ENCODE results near the gene SIN3A.
"Not testable (repeated sequence)": the region's sequence is repeated elsewhere in the genome, so short reads cannot be mapped to it uniquely, and the experiment has no call there.

The SIN3A gene

DNA sequence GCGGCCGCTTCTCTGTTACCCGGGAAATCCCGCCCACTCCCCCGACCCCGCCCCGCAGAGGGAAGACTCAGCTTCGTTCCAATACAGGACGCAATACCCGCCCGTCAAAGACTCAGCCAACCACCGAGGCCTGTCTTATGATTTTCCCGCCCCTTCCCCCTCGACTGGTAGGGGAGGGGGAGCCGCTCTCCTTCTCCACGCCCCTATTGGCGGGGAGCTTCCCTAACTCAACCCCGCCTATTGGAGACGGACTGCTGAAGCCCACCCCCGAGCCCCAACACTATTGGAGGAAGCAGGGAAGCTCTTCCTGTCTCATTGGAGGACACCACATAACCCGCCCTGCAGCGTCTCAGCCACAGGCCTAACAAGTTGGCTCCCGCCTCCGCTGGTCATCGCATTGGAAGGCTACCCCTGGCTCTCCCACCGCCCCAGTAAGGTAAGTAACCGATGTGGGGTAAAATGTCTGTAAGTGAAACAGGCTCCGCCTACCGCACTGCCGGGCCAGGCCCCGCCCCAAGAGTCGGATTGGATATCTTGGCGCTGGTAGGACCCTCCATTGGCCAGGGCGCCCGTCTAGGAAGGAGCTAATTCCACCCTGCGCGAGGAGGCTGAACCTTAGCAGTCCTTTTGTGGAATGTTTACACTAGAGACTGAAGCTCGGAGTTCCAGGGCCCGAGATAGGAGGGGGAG is at the start of gene SIN3A:
SIN3A (minus strand) TSS at position 17 of the 690 bp plus-strand sequence. CDS start 21,315 bp downstream, outside the sequence.
- peak within 1 kb of the TSS; percentile 100 for H3K27ac ChIP-seq (ENCODE audit: low read depth, low read length)
- H3K4me1 ChIP-seq (ENCODE audit: control insufficient read depth, insufficient read depth, low read length), result peaks cover 9% of the 10 kb centered on the region
- H3K9me3 ChIP-seq (ENCODE audit: control insufficient read depth, insufficient read depth, low read length), result no peaks in the 10 kb centered on the region
- H3K36me3 ChIP-seq (ENCODE audit: control insufficient read depth, insufficient read depth, low read length), result peaks cover 9% of the 10 kb centered on the region
- H3K27me3 ChIP-seq (ENCODE audit: control insufficient read depth, insufficient read depth, low read length), result no peaks in the 10 kb centered on the region
- H3K9ac ChIP-seq (ENCODE audit: low read depth, low read length), result peak within 1 kb of the TSS; percentile 86
- H3K4me3 ChIP-seq (ENCODE audit: low read depth, low read length), result peak within 1 kb of the TSS; percentile 86

DNA sequence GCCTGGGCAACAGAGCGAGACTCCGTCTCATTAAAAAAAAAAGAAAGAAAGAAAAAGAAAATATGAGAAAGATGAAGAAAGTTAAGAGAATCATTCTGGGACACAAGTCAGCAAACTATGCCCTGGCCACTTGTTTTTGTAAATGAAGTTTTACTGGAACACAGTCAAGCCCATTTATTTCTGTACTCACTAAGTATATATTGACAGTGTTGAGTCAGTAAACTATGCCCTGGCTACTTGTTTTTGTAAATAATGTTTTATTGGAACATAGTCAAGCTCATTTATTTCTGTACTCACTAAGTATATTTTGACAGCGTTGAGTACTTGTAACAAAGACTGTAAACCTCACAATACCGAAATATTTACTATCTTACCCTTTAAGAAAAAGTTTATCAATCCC is 42.2 kb upstream of the SIN3A start:
- H3K27me3 ChIP-seq (ENCODE audit: control insufficient read depth, insufficient read depth, low read length), result no peaks in the 10 kb centered on the region
- no peak overlapping the region for H3K9ac ChIP-seq (ENCODE audit: low read depth, low read length)
- no peak overlapping the region for H3K27ac ChIP-seq (ENCODE audit: low read depth, low read length)
- no peaks in the 10 kb centered on the region for H3K4me1 ChIP-seq (ENCODE audit: control insufficient read depth, insufficient read depth, low read length)
- no peaks in the 10 kb centered on the region for H3K9me3 ChIP-seq (ENCODE audit: control insufficient read depth, insufficient read depth, low read length)
- no peak overlapping the region for H3K4me3 ChIP-seq (ENCODE audit: low read depth, low read length)
- peaks cover 52% of the 10 kb centered on the region for H3K36me3 ChIP-seq (ENCODE audit: control insufficient read depth, insufficient read depth, low read length)

DNA sequence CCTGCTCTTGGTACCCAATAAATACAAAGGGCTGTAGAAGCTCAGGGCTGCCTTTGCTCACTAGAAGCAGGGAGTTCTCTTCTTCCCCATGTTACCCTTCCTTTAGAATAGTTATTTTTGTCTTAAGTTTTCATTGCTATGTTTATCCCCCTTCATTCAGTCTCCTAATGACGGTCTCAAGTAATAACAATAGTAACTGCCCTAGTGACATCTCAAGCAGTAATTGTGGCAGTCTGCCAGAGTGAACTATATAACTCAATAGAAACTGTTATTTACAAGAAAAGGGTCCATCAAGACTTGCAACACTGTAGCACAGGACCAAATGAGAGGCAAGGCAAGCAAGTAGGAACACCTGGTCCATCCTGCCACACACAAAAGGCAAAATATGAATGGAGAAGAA is 32.5 kb upstream of the SIN3A start:
- Histone ChIP-seq H3K36me3 (ENCODE audit: control insufficient read depth, insufficient read depth, low read length) (peaks cover 55% of the 10 kb centered on the region), H3K4me1 (ENCODE audit: control insufficient read depth, insufficient read depth, low read length) (no peaks in the 10 kb centered on the region), H3K9ac (ENCODE audit: low read depth, low read length) (no peak overlapping the region), H3K4me3 (ENCODE audit: low read depth, low read length) (no peak overlapping the region), H3K27me3 (ENCODE audit: control insufficient read depth, insufficient read depth, low read length) (no peaks in the 10 kb centered on the region), H3K9me3 (ENCODE audit: control insufficient read depth, insufficient read depth, low read length) (peaks cover 9% of the 10 kb centered on the region), H3K27ac (ENCODE audit: low read depth, low read length) (no peak overlapping the region)

DNA sequence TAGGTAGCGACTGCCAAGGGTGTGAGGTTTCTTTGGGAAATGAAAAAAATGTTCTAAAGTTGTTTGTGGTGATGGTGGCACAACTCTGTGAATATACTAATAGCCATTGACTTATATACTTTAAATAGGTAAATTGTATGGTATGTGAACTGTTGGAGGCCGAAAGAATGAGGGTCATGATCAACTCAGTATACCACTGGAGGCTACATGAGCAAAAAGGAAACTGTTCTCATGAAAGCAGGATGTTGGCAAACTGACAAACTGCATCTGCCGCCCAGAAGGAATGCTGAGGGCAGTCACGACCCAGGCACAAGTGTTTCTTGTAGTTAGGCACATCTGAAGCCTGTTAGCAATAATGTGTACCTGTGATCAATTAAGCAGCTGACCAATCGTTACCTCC is 32.1 kb upstream of the SIN3A start:
- H3K4me1 ChIP-seq (ENCODE audit: control insufficient read depth, insufficient read depth, low read length); H3K9ac ChIP-seq (ENCODE audit: low read depth, low read length); H3K9me3 ChIP-seq (ENCODE audit: control insufficient read depth, insufficient read depth, low read length); H3K4me3 ChIP-seq (ENCODE audit: low read depth, low read length); H3K27ac ChIP-seq (ENCODE audit: low read depth, low read length); H3K27me3 ChIP-seq (ENCODE audit: control insufficient read depth, insufficient read depth, low read length): not testable (repeated sequence)
- peaks cover 59% of the 10 kb centered on the region for H3K36me3 ChIP-seq (ENCODE audit: control insufficient read depth, insufficient read depth, low read length)

DNA sequence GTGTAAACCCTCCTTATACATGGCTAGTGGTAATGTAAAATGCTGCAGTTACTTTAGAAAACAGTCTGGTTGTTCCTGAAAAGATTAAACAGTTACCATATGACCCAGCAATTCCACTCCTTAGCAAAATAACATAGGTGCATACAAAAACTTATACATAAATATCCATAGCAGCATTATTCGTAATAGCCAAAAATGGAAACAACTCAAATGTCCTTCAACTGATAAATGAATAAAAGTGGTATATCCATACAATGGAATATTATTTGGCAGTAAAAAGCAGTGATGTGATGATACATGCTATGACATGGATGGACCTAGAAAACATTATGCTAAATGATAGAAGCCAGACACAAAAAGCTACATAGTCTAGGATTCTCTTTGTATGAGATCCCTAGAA is 31.6 kb upstream of the SIN3A start:
- no peak overlapping the region for H3K27ac ChIP-seq (ENCODE audit: low read depth, low read length)
- H3K36me3 ChIP-seq (ENCODE audit: control insufficient read depth, insufficient read depth, low read length), result peaks cover 59% of the 10 kb centered on the region
- H3K9me3 ChIP-seq (ENCODE audit: control insufficient read depth, insufficient read depth, low read length), result peaks cover 9% of the 10 kb centered on the region
- no peak overlapping the region for H3K9ac ChIP-seq (ENCODE audit: low read depth, low read length)
- H3K27me3 ChIP-seq (ENCODE audit: control insufficient read depth, insufficient read depth, low read length), result no peaks in the 10 kb centered on the region
- H3K4me1 ChIP-seq (ENCODE audit: control insufficient read depth, insufficient read depth, low read length), result no peaks in the 10 kb centered on the region
- no peak overlapping the region for H3K4me3 ChIP-seq (ENCODE audit: low read depth, low read length)

DNA sequence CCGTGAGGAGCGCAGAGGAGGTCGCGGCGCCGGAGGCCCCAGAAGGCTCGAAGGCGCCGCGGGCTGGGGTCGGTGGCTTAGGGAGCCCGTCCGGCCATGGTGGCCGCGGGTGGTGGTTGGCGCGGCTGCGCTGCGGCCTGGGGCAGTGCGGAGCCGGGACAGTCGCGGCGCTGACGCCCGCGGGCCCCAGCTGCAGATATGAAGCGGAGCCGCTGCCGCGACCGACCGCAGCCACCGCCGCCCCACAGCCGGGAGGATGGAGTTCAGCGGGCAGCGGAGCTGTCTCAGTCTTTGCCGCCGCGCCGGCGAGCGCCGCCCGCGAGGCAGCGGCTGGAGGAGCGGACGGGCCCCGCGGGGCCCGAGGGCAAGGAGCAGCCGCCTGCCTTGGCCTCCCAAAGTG is 29.0 kb upstream of the SIN3A start:
- not testable (repeated sequence) for H3K9me3 ChIP-seq (ENCODE audit: control insufficient read depth, insufficient read depth, low read length); H3K27ac ChIP-seq (ENCODE audit: low read depth, low read length); H3K9ac ChIP-seq (ENCODE audit: low read depth, low read length); H3K4me3 ChIP-seq (ENCODE audit: low read depth, low read length); H3K4me1 ChIP-seq (ENCODE audit: control insufficient read depth, insufficient read depth, low read length); H3K27me3 ChIP-seq (ENCODE audit: control insufficient read depth, insufficient read depth, low read length)
- peaks cover 57% of the 10 kb centered on the region for H3K36me3 ChIP-seq (ENCODE audit: control insufficient read depth, insufficient read depth, low read length)

DNA sequence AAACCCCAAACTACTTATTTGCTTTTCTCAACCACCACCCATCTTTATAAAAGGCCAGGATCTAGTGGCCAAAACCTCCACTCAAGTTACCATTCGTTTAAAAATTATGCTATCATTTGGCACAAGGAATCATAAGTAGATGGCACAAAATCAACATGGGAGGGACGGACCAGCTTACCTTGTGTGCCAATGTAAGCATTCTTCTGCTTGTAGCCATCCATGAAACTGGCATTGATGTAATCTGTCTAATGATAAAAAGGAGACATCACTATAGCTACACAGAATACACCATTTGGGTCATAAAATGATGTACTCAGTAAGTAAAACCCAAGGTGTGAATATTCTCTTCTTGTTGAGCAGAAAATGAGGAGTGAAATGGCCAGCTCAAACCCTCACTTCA is 28.2 kb upstream of the SIN3A start:
- Histone ChIP-seq H3K4me3 (ENCODE audit: low read depth, low read length) (no peak overlapping the region), H3K9ac (ENCODE audit: low read depth, low read length) (no peak overlapping the region), H3K36me3 (ENCODE audit: control insufficient read depth, insufficient read depth, low read length) (peaks cover 57% of the 10 kb centered on the region), H3K27me3 (ENCODE audit: control insufficient read depth, insufficient read depth, low read length) (no peaks in the 10 kb centered on the region), H3K9me3 (ENCODE audit: control insufficient read depth, insufficient read depth, low read length) (peaks cover 9% of the 10 kb centered on the region), H3K4me1 (ENCODE audit: control insufficient read depth, insufficient read depth, low read length) (no peaks in the 10 kb centered on the region), H3K27ac (ENCODE audit: low read depth, low read length) (no peak overlapping the region)

DNA sequence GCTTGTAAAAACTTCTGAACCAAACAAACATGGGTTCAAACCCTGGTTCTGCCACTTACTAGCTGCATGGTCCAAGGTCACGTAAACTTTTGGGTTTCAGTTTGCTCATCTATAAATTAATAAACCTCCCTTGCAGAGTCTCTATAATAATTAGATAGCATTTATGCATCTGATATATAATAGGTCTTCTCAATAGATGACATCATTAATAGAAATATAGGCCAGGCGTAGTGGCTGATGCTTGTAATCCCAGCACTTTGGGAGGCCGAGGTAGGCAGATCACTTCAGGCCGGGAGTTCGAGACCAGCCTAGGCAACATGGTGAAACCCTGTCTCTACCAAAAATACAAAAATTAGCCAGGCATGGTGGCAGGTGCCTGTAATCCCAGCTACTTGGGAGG is 25.6 kb upstream of the SIN3A start:
- H3K36me3 ChIP-seq (ENCODE audit: control insufficient read depth, insufficient read depth, low read length), result peaks cover 58% of the 10 kb centered on the region
- not testable (repeated sequence) for H3K9me3 ChIP-seq (ENCODE audit: control insufficient read depth, insufficient read depth, low read length); H3K4me1 ChIP-seq (ENCODE audit: control insufficient read depth, insufficient read depth, low read length); H3K27ac ChIP-seq (ENCODE audit: low read depth, low read length); H3K27me3 ChIP-seq (ENCODE audit: control insufficient read depth, insufficient read depth, low read length); H3K4me3 ChIP-seq (ENCODE audit: low read depth, low read length); H3K9ac ChIP-seq (ENCODE audit: low read depth, low read length)

DNA sequence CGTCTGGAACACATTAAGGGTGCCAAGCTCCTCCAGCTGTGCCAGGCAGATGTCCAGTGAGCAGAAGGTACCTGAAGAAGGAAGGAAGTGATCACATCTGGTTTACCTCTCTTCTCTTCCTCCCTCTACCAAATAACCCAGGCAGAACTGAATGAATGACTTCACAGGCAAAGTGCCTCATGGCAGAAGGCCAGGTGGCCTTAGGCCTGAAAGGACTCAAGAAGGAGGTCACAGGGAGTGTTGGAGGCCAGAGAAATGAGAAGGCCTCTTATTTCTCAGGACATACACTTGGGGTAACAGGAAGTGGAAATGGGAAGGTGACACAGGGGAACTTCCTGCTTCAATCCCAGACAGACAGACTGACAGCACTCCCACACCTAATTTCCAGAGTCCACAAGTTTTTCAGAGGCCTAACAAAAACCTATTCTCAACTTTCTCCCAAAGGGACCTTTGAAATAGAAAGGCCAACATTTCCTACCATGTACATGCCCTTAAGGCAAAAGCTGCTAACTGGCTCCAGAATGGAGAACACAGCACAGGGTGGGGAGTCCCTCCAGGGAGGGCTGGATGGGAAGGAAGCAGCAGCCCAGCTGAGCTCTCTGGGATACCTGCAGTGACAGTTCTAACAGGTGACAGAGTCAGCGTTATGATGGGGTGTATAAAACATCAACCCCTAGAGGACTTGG is 17.6 kb upstream of the SIN3A start:
- no peaks in the 10 kb centered on the region for H3K9me3 ChIP-seq (ENCODE audit: control insufficient read depth, insufficient read depth, low read length)
- H3K4me1 ChIP-seq (ENCODE audit: control insufficient read depth, insufficient read depth, low read length), result no peaks in the 10 kb centered on the region
- no peaks in the 10 kb centered on the region for H3K27me3 ChIP-seq (ENCODE audit: control insufficient read depth, insufficient read depth, low read length)
- no peak overlapping the region for H3K27ac ChIP-seq (ENCODE audit: low read depth, low read length)
- H3K9ac ChIP-seq (ENCODE audit: low read depth, low read length), result no peak overlapping the region
- H3K4me3 ChIP-seq (ENCODE audit: low read depth, low read length), result no peak overlapping the region
- peaks cover 84% of the 10 kb centered on the region for H3K36me3 ChIP-seq (ENCODE audit: control insufficient read depth, insufficient read depth, low read length)

DNA sequence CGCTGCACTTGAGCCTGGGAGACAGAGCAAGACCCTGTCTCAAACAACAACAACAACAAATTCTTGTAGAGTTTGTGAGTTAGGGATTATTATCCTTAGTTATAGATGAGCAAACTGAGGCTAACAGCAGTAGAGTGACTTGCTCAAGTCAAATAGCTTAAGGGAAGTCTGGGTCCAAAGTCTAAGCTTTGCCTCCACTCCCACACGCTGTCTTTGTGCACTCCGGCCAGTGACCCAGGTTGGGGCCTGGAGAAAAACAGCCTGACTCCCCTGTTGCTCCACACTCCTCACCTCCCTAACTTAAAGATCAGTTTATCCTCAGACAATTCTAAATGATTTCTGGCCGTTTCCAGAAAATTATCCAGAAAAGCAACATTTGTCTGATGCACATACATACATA is 9.2 kb upstream of the SIN3A start:
- Histone ChIP-seq H3K9ac (ENCODE audit: low read depth, low read length) (no peak overlapping the region), H3K4me3 (ENCODE audit: low read depth, low read length) (no peak overlapping the region), H3K9me3 (ENCODE audit: control insufficient read depth, insufficient read depth, low read length) (no peaks in the 10 kb centered on the region), H3K27ac (ENCODE audit: low read depth, low read length) (no peak overlapping the region), H3K27me3 (ENCODE audit: control insufficient read depth, insufficient read depth, low read length) (no peaks in the 10 kb centered on the region), H3K36me3 (ENCODE audit: control insufficient read depth, insufficient read depth, low read length) (peaks cover 7% of the 10 kb centered on the region; the same call in 1 of the 2 replicates), H3K4me1 (ENCODE audit: control insufficient read depth, insufficient read depth, low read length) (peaks cover 21% of the 10 kb centered on the region)

DNA sequence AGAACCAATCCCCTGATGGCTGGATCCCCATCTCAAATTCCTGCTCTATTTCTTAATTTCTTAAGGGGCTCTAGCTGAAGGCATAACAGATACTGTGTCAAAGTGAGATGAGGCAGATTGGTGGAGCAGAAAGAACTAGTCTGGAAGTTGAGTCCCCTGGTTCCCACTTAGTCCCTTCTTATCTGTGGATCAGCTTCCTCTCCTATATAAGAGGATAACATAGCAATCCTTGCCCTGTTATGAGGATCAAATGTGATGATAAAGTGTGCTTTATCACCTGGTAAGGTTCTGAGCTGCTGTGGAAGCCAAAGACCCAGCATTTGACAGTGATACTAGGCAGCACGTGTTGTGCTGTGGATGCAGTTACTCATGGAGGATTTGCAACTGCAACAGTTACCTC is 8.1 kb upstream of the SIN3A start:
- peaks cover 21% of the 10 kb centered on the region for H3K4me1 ChIP-seq (ENCODE audit: control insufficient read depth, insufficient read depth, low read length)
- H3K27me3 ChIP-seq (ENCODE audit: control insufficient read depth, insufficient read depth, low read length), result no peaks in the 10 kb centered on the region
- no peaks in the 10 kb centered on the region for H3K9me3 ChIP-seq (ENCODE audit: control insufficient read depth, insufficient read depth, low read length)
- no peak overlapping the region for H3K9ac ChIP-seq (ENCODE audit: low read depth, low read length)
- H3K36me3 ChIP-seq (ENCODE audit: control insufficient read depth, insufficient read depth, low read length), result 0 out of 2 replicates have a peak, but pooled peaks cover 1% of the 10 kb centered on the region
- no peak overlapping the region for H3K27ac ChIP-seq (ENCODE audit: low read depth, low read length)
- no peak overlapping the region for H3K4me3 ChIP-seq (ENCODE audit: low read depth, low read length)

Measured in HUES48 (cell line).